Caco-2 (cell line): ENCODE measurements around the gene GNG14. TPM values are rescaled to one million over a fixed set of nuclear protein-coding genes. Genes with fewer than 3 reads are reported as not detected.

Experiments
- BruUV-seq: library from RNA; stranded (reverse); fragments of 400-500 nt; replicated peaks from 2 replicates; lab custom pipeline; 2021; lab: Mats Ljungman, UMichigan
- CTCF ChIA-PET: fragments of 300-600 bp; sonication (Branson Sonifier 250); formaldehyde crosslinking; loops from one replicate; lab custom pipeline; 2022; ENCODE audit warnings: antibody characterized with exemption; lab: Charles Lee
- POLR2A ChIA-PET: fragments of 300-600 bp; sonication (Branson Sonifier 250); formaldehyde crosslinking; loops from one replicate; lab custom pipeline; 2022; ENCODE audit warnings: antibody characterized with exemption; lab: Charles Lee
- DNase-seq, 2 experiments: peaks; one replicate each; pipeline versions ENCODE4 v3.0.0 to v3.0.0-alpha.2; 2020 to 2022
- H3K27me3 ChIP-seq: replicated peaks from 2 replicates; pipeline ENCODE4 v1.6.0; 2011; ENCODE audit warnings: low read length; ENCODE audit not compliant: control insufficient read depth, insufficient read depth
- H3K36me3 ChIP-seq: 2 replicates; pipeline ENCODE4 v1.5.1; 2011; ENCODE audit warnings: low read length; ENCODE audit not compliant: control insufficient read depth, insufficient read depth
- H3K4me1 ChIP-seq: fragments of 250-450 bp; sonication (Bioruptor Pico); 2 replicates; pipeline ENCODE4 v1.5.1; 2020; ENCODE audit warnings: mild to moderate bottlenecking
- H3K4me3 ChIP-seq: 2 replicates; pipeline ENCODE4 v1.5.1; 2011; ENCODE audit warnings: low read depth, mild to moderate bottlenecking, control low read depth, low read length
- H3K9me3 ChIP-seq: fragments of 250-450 bp; sonication (Bioruptor Pico); 2 replicates; pipeline ENCODE4 v1.5.1; 2020; ENCODE audit warnings: mild to moderate bottlenecking, moderate library complexity
- H3K27ac Mint-ChIP-seq: one replicate; pipeline ENCODE4 v1.8.0; 2022; ENCODE audit warnings: mixed read lengths; ENCODE audit not compliant: unreplicated experiment
- H3K27me3 Mint-ChIP-seq: one replicate; pipeline ENCODE4 v1.8.0; 2022; ENCODE audit warnings: mixed read lengths; ENCODE audit not compliant: insufficient read depth, unreplicated experiment
- H3K36me3 Mint-ChIP-seq: one replicate; pipeline ENCODE4 v1.8.0; 2022; ENCODE audit warnings: mild to moderate bottlenecking, mixed read lengths; ENCODE audit not compliant: insufficient read depth, unreplicated experiment
- H3K4me1 Mint-ChIP-seq: one replicate; pipeline ENCODE4 v1.8.0; 2022; ENCODE audit warnings: low read depth, mixed read lengths; ENCODE audit not compliant: unreplicated experiment
- H3K4me3 Mint-ChIP-seq: one replicate; pipeline ENCODE4 v1.8.0; 2022; ENCODE audit warnings: mild to moderate bottlenecking, moderate library complexity, mixed read lengths; ENCODE audit not compliant: unreplicated experiment
- H3K9me3 Mint-ChIP-seq: one replicate; pipeline ENCODE4 v1.8.0; 2022; ENCODE audit warnings: mixed read lengths; ENCODE audit not compliant: unreplicated experiment
- intact Hi-C: fragments of 100-400 bp; cut with micrococcal nuclease; formaldehyde crosslinking; loops from one replicate; pipeline ENCODE4 v1.10.0; 2022; ENCODE audit not compliant: unreplicated experiment
- total RNA-seq: library from RNA; stranded (reverse); gene quantifications from 2 replicates; pipeline ENCODE4 v1.2.3, GENCODE V29; 2022
- TF ChIP-seq, protein P1 (sequence below), 2 experiments: fragments of 200-600 bp in 1 of 2; IDR thresholded peaks; 1 replicate in 1 of 2; 2 replicates in 1 of 2; pipeline versions ENCODE4 v1.5.1 to v1.8.0; 2011 to 2022; ENCODE audit warnings: antibody characterized with exemption in 1 of 2, control low read depth in 1 of 2, inconsistent platforms in 1 of 2, low read depth in 1 of 2, low read length in 1 of 2, mild to moderate bottlenecking in 1 of 2, moderate library complexity in 1 of 2; ENCODE audit not compliant: insufficient read depth in 1 of 2, severe bottlenecking in 1 of 2, unreplicated experiment in 1 of 2

The GNG14 gene
- total RNA-seq, 1 experiment from 2014 or later: not detected

DNA sequence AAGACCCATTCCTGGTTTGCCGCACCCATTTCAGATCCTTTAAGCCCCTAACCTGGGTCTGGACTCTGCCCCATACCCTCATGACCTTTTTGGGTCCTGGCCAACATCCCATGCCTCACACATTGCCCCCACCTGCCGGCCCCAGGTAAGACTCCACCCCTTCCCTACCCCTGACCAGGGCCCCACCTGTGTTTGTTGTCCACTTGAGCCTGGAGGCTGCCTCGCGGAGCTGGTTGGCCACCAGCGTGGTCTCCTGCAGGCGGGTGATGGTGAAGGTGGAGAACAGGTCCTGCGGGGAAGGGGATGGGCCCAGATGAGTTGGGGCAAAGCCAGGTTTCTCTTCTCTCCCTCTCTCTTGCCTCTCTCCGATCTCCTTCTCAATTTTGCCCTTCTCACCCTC, 40.8 kb upstream of the GNG14 start:
- H3K4me3 Mint-ChIP-seq: no peak overlapping the region
- intact Hi-C loops: no loop called here
- no peaks in the 10 kb centered on the region for H3K9me3 ChIP-seq
- CTCF ChIA-PET: no interaction called here
- no TSS peak for BruUV-seq
- TF ChIP-seq, protein P1, sequence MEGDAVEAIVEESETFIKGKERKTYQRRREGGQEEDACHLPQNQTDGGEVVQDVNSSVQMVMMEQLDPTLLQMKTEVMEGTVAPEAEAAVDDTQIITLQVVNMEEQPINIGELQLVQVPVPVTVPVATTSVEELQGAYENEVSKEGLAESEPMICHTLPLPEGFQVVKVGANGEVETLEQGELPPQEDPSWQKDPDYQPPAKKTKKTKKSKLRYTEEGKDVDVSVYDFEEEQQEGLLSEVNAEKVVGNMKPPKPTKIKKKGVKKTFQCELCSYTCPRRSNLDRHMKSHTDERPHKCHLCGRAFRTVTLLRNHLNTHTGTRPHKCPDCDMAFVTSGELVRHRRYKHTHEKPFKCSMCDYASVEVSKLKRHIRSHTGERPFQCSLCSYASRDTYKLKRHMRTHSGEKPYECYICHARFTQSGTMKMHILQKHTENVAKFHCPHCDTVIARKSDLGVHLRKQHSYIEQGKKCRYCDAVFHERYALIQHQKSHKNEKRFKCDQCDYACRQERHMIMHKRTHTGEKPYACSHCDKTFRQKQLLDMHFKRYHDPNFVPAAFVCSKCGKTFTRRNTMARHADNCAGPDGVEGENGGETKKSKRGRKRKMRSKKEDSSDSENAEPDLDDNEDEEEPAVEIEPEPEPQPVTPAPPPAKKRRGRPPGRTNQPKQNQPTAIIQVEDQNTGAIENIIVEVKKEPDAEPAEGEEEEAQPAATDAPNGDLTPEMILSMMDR (IDR thresholded peaks at IDR 0.05; ENCODE audit: insufficient read depth in 1 of 2, low read depth in 1 of 2, low read length in 1 of 2, severe bottlenecking in 1 of 2, unreplicated experiment in 1 of 2): no peak
- DNase-seq: no peak
- no peak overlapping the region for H3K4me3 ChIP-seq
- no peaks in the 10 kb centered on the region for H3K36me3 Mint-ChIP-seq
- H3K4me1 ChIP-seq: no peaks in the 10 kb centered on the region
- H3K9me3 Mint-ChIP-seq: peaks cover 6% of the 10 kb centered on the region
- no peaks in the 10 kb centered on the region for H3K4me1 Mint-ChIP-seq
- POLR2A ChIA-PET: no interaction called here
- H3K27me3 Mint-ChIP-seq: no peaks in the 10 kb centered on the region
- peak overlapping the region; percentile 17 for H3K27ac Mint-ChIP-seq
- H3K27me3 ChIP-seq: no peaks in the 10 kb centered on the region
- no peaks in the 10 kb centered on the region for H3K36me3 ChIP-seq

DNA sequence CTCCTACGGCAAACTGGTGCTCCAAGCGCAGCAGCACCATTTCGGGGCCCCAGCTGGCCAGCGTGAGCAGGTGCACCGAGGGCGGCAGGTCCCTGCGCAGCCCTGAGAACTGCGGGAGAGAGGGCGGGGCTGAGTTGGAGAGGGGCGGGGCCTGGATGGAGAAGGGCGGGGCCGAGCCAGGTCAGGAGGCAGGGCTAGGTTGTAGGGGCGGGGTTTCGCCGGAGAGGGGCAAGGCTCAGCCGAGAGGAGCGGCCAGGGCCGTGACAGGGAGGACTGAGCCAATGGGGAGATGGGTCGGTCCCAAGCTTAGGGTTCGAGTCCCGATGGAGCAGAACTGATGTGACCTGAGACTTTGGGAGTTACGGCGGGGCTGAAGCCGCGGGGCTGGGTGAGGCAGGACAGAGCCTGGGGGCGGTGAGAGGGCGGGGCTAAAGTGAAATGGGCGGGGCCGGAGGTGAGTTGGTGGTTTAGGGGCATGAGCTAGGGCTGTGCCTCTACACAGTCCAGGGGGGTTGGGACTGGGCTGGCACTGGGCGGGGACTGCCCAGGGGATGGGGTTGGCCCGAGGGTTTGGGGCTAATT, 40.2 kb upstream of the GNG14 start:
- peaks cover 6% of the 10 kb centered on the region for H3K9me3 Mint-ChIP-seq
- POLR2A ChIA-PET: no interaction called here
- H3K27me3 Mint-ChIP-seq: no peaks in the 10 kb centered on the region

DNA sequence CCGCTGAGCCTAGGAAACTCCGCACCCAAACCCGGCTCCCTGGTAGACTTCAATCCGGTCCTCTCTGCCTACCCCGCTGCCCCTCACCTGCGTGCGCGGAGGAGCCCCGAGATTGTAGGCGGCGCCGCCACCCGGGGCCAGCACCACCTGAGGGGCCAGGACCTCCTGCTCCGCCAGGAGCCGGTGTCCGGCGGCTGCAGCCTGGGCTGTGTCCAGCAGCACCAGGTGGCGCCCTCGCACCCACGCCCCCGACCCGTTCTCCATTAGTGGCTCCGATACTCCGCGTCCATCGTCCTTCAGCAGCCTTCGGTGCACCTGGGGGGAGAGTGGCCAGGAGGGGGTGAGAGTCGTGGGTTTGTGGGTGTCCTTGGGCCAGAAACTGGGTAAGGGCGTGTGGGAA, 39.7 kb upstream of the GNG14 start:
- BruUV-seq: no TSS peak
- Histone ChIP-seq H3K9me3 (no peaks in the 10 kb centered on the region), H3K4me3 (no peak overlapping the region), H3K4me1 (no peaks in the 10 kb centered on the region), H3K36me3 (no peaks in the 10 kb centered on the region), H3K27me3 (no peaks in the 10 kb centered on the region)
- intact Hi-C loops: no loop called here
- ChIA-PET CTCF (no interaction called here), POLR2A (no interaction called here)
- H3K9me3 Mint-ChIP-seq: peaks cover 6% of the 10 kb centered on the region
- H3K27ac Mint-ChIP-seq: no peak overlapping the region
- no peaks in the 10 kb centered on the region for H3K4me1 Mint-ChIP-seq
- H3K4me3 Mint-ChIP-seq: no peak overlapping the region
- H3K36me3 Mint-ChIP-seq: no peaks in the 10 kb centered on the region
- TF ChIP-seq, protein P1 (IDR thresholded peaks at IDR 0.05; ENCODE audit: insufficient read depth in 1 of 2, low read depth in 1 of 2, low read length in 1 of 2, severe bottlenecking in 1 of 2, unreplicated experiment in 1 of 2): no peak
- no peak for DNase-seq
- no peaks in the 10 kb centered on the region for H3K27me3 Mint-ChIP-seq

More for the DNA sequence above, 40.2 kb upstream of the GNG14 start:
- Histone ChIP-seq H3K4me1 (no peaks in the 10 kb centered on the region), H3K9me3 (no peaks in the 10 kb centered on the region), H3K36me3 (no peaks in the 10 kb centered on the region), H3K27me3 (no peaks in the 10 kb centered on the region), H3K4me3 (no peak overlapping the region)
- no peak for DNase-seq
- H3K27ac Mint-ChIP-seq: peak overlapping the region; percentile 17
- H3K4me3 Mint-ChIP-seq: no peak overlapping the region
- TF ChIP-seq, protein P1 (IDR thresholded peaks at IDR 0.05; ENCODE audit: insufficient read depth in 1 of 2, low read depth in 1 of 2, low read length in 1 of 2, severe bottlenecking in 1 of 2, unreplicated experiment in 1 of 2): no peak
- H3K36me3 Mint-ChIP-seq: no peaks in the 10 kb centered on the region
- intact Hi-C loops: no loop called here
- no peaks in the 10 kb centered on the region for H3K4me1 Mint-ChIP-seq
- CTCF ChIA-PET: no interaction called here
- BruUV-seq: no TSS peak
